DMS79 treated with DMSO at 0.1 percent for 48 hours (cell line): ENCODE measurements around the gene CNIH1.

Experiments
- DNase-seq: peaks from one replicate; lab custom pipeline; 2025; lab: John Stamatoyannopoulos, UW

CNIH1 gene

GRCh38 chr14:54440873-54441868 is at the start of gene CNIH1:
Gene CNIH1, minus strand, starts transcription at chr14:54441374. Its CDS starts 47 bp downstream, at chr14:54441327.
- DNase-seq, result peak; percentile 98

DNA sequence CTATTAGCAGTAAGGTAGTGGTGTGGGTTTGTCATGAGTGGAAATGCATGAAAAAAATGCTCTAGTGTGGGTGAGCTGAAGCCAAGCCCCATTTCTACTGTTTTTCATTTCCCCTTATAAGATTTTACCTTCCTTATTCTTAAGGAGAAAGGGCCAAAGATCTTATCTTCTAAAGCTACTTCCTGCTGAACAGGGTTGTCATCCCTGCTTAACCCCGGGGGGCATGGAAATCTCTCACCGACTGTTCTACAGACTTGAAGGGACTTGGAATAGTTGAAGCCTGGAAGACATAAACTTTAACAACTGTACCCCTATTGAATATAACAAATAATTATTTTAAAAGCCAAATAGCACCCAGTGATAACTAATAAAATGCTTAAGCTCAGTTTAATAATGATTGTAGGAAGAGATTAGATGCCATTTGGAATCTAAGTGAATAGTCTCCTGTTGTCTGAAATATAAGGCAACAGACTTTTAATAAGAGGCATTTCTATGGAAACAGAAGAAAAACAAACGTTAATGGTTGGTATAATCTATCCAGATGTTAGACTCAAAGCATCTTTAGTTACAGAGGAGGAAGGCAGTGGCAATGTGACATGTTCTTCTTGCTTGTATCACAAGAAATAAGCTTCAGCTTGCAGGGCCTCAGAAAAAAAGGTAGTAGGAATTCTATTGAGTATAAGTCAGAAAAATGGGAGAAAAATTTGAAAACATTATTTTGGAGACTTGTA is 49.4 kb upstream of the CNIH1 start:
- no peak for DNase-seq

GRCh38 chr14:54489731-54490444 is 48.7 kb upstream of the CNIH1 start:
- DNase-seq, result peak; percentile 21

DNA sequence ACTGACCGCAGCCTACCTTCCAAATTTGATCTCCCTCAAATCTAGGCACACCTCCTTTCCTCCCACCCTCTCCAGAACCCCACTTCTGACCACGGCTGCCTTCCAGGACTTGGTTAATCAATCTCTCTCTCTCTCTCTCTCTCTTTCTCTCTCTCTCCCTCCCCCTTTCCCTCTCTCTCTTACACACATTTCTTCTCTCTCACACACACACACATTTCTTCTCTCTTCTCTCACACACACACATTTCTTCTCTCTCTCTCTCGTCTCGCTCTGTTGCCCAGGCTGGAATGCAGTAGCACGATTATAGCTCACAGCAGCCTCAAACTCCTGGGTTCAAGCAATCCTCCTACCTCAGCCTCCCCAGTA is 48.1 kb upstream of the CNIH1 start:
- DNase-seq, result no peak

DNA sequence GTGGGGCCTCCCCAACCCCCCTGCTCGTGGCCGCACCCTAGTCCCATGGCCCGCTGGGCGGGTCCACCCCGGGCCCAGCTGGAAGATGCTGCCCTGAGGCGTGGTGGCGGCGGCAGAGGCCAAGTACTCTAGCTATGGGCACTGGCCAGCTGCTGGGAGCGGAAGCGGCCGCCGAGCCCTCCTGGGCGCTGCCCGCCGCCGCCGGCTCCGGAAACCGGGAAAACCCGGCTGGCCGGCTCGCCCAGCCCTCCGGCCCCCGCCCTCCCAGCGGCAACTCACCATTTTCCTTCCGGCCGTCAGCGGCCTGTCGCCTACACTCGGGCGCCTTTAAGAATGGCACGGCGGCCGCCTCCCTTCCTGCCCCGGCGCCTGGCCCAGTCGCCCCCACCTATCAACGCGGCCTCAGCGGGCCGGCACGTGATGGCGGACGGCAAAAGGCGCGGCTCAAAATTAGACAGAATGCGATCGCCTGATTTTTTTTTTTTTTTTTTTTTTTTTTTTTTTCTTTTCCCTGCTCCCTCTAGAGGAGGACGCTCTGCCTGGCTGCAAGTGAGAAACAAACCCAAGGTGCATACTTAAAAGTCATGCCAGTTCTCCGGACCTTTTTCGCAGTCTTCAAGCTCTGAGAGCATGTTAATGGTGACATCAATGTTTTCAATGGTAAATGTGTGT is 47.6 kb upstream of the CNIH1 start, which contains the start of gene GMFB:
Gene GMFB (minus strand): TSS at position 335 of the 672 bp plus-strand sequence. CDS start 53 bp downstream, at position 282.
- peak; percentile 90 for DNase-seq

- DNase-seq, result peak; percentile 60
Observed at GRCh38 chr14:54488318-54488645, 47.1 kb upstream of the CNIH1 start.

DNA sequence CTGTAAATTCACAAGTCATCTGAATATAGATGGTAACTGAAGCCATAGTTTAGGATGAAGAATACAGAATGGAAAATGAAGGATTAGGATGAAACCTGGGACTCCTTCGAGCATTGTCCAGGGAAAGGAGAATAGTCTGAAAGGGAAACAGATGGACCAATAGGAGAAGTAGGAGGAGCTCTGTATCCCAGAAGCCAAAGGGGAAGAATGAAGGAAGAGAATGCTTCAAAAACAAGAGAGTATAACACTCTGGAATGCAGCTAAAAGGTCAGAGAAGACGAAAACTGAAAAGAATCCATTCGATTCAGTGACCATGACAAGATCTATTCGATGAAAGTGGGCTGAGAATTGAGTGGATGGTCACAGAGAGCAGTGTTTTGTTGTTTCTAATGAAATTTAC is 46.6 kb upstream of the CNIH1 start:
- peak; percentile 54 for DNase-seq

DNA sequence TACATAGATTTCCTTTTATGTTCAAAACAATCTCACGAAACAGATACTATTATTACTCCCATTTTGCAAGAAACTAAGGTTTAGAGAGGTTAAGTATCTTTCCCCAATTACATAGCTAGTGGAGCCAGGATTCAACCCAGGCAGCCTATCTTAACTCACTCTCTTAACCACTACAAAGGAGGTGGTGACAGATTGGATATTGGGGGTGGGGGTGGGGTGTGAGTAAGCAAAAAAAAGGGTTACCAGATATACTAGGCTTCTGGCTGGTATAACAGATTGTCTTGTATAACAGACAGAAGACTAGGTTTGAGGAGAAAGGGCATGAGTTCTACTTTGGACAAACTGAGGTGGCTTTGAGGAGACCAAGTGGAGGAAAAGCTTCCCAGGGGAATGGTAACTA is 45.5 kb upstream of the CNIH1 start:
- DNase-seq, result no peak

DNA sequence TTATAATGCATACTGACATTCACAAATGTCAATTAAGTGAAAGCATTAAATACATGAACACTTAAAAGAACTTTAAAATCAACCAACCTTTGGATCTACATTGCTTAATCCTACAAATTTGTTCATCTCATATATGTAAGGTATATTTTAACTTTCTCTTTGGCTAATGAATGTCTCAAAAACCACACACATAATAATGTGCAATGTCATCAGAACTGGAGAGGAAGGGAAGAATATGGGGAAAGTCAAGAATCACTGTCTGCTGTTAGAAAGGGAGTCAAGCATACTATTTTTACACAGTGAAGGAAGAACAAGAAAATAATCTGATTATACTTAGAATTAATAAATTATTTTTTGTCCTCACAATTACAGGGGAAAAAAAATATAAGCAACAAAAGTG is 42.7 kb upstream of the CNIH1 start:
- no peak for DNase-seq

DNA sequence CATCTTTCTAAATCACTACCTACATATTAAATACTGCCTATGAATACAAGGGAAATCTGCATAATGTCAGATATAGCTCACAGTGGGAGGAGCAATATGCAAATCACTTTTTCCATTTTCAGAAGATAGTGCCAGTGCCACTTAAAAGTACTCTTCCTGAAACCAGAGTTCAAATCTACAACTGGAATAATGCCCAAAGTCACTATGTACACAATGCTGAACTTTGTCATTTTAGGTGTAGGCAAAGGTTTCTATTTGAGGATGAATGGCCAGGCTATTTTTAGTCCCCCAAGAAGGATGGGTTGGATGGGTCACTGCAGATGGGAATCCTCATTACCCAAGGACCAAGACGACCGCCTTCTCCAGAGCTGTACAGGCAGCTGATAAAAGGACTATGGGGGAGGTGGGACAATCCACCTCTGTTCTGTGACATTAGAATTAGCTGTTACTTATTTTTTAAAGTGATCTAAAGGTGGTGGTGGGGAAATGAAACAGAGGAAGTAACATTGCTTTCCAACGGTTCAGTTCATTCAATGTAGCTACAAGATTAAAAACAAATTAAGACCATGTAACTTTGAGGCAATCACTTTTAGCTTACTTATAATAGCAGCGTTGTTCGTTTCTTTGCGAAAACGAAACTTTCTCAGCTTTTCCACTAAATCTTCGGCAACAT is 42.0 kb upstream of the CNIH1 start:
- DNase-seq, result no peak

- no peak for DNase-seq
Observed at GRCh38 chr14:54481695-54482094, 40.5 kb upstream of the CNIH1 start.

DNA sequence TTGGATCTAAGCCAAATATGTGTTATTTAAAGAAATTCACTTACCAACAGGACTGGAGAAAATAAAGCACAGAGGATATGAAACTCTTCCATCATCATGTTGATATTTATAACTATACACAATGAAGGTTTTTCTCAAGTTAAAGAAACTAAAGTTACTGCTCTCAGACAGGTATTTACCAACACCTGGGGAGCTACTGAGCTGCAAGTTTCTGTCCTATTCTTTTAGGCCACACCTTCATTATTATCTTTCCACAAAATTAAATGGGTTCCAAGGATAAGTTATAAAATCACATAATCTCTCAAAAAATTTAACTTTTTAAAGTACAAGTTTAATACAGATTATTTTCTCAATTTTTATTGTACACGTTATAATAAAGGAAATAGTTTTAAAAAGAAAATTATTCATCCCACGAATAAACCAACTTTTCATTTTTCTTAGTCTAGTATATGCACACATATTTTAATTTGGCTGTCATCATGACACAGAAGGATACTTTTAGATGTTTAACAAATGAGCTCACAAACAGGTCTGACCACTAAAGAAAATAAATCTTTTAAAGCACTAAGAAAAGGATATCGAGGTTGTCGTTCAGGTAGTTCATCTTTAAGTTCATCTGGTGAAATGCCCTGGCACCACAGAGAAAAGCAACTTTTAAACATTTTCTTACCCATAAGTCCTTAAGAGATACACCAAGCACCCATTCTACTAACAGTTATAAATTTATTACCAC is 39.8 kb upstream of the CNIH1 start:
- DNase-seq, result no peak

DNA sequence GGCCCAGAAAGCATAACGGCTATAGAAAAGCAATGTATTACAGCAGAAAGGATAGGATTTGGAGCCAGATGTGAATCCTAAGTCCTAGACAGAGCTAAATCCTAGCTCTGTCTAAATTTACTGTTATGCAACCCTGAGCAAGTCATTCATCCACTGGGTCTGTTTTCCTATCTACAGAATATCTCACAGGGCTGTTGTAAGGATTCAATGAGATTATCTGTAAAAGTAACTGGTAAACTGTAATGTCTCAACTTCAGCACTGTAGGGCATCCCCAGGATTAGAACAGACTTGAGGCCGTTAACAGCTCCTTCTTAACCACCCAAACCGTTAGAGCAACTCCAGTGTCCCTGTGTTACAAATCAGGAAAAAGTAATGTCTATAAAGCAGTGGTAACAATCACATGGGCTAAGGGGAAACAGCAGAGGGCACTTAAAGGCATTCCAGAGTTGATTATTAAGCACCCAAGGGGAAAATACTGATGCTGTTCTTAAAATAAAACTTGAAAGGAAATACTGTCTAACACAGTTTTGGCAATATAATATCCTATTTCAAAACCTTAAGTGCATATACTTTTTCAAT is 37.6 kb upstream of the CNIH1 start:
- no peak for DNase-seq

- no peak for DNase-seq
Observed at GRCh38 chr14:54475911-54476310, 34.7 kb upstream of the CNIH1 start.

DNA sequence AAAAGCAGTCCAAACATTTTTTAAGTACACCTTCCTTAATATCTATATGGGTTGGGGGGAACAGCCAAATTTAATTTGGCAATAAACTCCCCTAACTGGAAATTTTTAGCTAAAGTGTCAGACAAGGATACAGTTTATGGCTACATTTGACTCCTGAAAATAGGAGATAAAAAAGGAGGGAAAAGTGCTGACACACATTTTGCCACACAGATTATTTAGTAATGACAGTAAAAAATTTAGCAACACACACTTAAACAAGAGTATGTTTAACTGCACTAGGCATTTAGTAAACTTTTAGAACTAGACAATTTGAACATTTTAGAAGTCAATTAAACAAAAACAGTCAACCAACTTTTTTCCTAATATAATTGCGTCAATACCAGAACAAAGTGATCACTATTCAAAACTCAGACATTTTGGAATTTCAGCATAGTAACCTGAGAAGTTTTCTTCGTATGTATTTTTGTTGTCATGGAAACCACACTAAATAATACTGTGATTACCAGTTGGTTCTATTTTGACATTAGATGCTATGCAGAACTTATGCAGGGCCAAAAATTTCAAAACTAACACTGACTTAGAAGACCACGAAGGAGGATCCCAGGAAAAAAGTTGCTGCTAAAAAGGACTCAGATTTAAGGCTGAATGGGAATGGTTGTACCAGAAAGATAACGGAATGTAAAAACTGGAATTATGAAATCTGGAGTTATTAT is 34.2 kb upstream of the CNIH1 start:
- DNase-seq, result no peak

- no peak for DNase-seq
Observed at GRCh38 chr14:54474232-54474793, 33.1 kb upstream of the CNIH1 start.

DNA sequence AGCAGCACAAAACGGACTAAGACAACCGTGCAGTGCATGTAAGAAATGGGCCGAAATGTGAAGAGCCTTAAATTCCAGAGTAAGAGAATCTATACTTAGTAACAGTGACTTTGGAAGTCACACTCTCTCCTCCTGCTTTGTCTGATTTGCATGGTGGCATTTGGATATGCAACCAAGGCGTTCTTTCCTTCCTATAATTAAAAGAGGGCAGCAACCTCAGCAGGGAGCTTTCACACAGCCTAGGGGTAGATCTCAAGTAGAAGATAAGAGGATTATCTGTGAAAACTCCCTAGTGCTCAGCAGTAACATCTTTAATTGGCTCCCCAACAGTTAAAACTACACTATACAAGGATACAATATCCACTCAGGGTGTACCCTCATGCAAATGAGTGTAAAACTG is 31.1 kb upstream of the CNIH1 start:
- no peak for DNase-seq

- DNase-seq, result no peak
Observed at GRCh38 chr14:54471641-54472040, 30.5 kb upstream of the CNIH1 start.

GRCh38 chr14:54470701-54471100 is 29.5 kb upstream of the CNIH1 start:
- DNase-seq, result no peak
